HG03575 (cell line): ENCODE results near the gene ARHGAP45.
"Not testable (repeated sequence)": the region's sequence is repeated elsewhere in the genome, so short reads cannot be mapped to it uniquely, and the experiment has no call there.

Source experiments
- ATAC-seq: cut with Tn5 transposase; IDR thresholded peaks from one replicate; pipeline ENCODE4 v1.9.1; 2021; ENCODE audit not compliant: unreplicated experiment, insufficient number of reproducible peaks, low FRiP score; ENCODE audit errors: extremely low read depth

The ARHGAP45 gene

GRCh38 chr19:1110809-1111640 is 44.1 kb downstream of the ARHGAP45 start:
- no peak for ATAC-seq

GRCh38 chr19:1111641-1112267 is 44.8 kb downstream of the ARHGAP45 start:
- ATAC-seq = no peak

- ATAC-seq = no peak
Measured at GRCh38 chr19:1112268-1113029, 45.5 kb downstream of the ARHGAP45 start.

- ATAC-seq = no peak
Measured at GRCh38 chr19:1113030-1113985, 46.3 kb downstream of the ARHGAP45 start.

- no peak for ATAC-seq
Measured at GRCh38 chr19:1113986-1114483, 47.1 kb downstream of the ARHGAP45 start.

- not testable (repeated sequence) for ATAC-seq
Measured at GRCh38 chr19:1114728-1115127, 47.8 kb downstream of the ARHGAP45 start.

GRCh38 chr19:1115646-1116420 is 48.9 kb downstream of the ARHGAP45 start:
- ATAC-seq = no peak

GRCh38 chr19:1116726-1117581 is 50.0 kb downstream of the ARHGAP45 start:
- no peak for ATAC-seq

- ATAC-seq = no peak
Measured at GRCh38 chr19:1117654-1118053, 50.7 kb downstream of the ARHGAP45 start.

- no peak for ATAC-seq
Measured at GRCh38 chr19:1118999-1119398, 52.0 kb downstream of the ARHGAP45 start.

- ATAC-seq = no peak
Measured at GRCh38 chr19:1119475-1120217, 52.7 kb downstream of the ARHGAP45 start.

- no peak for ATAC-seq
Measured at GRCh38 chr19:1121395-1121794, 54.4 kb downstream of the ARHGAP45 start.

GRCh38 chr19:1122021-1122971 is 55.3 kb downstream of the ARHGAP45 start:
- ATAC-seq = no peak

- ATAC-seq = no peak
Measured at GRCh38 chr19:1122972-1123363, 56.0 kb downstream of the ARHGAP45 start.

GRCh38 chr19:1123381-1123780 is 56.4 kb downstream of the ARHGAP45 start:
- no peak for ATAC-seq
